Neural cell (in vitro differentiated cells): Measurements from ENCODE around the gene MFSD1. TPM values are rescaled to one million over a fixed set of nuclear protein-coding genes. Genes with fewer than 3 reads are reported as not detected.

Source experiments
- H2AFZ ChIP-seq: fragments of 200-600, 300-800 bp; sonication (generic), shearing (Covaris generic); 2 replicates; pipeline ENCODE4 v1.6.0; 2014; ENCODE audit warnings: low read depth, mild to moderate bottlenecking, antibody characterized with exemption, low read length, moderate library complexity
- H3F3A ChIP-seq: fragments of 200-600 bp; shearing (Covaris generic); 2 replicates; pipeline ENCODE4 v1.6.1; 2016; ENCODE audit warnings: mild to moderate bottlenecking, moderate library complexity, mixed read lengths, antibody characterized with exemption, low read length; ENCODE audit not compliant: insufficient read depth, poor library complexity, severe bottlenecking
- H3K27ac ChIP-seq: fragments of 200-600, 300-800 bp; sonication (generic), shearing (Covaris generic); 2 replicates; pipeline ENCODE4 v1.5.1; 2014; ENCODE audit warnings: mild to moderate bottlenecking, low read length, moderate library complexity
- H3K27me3 ChIP-seq: fragments of 300-800, 200-600 bp; sonication (generic), shearing (Covaris generic); 2 replicates; pipeline ENCODE4 v1.6.0; 2014; ENCODE audit warnings: mild to moderate bottlenecking, low read depth, low read length, moderate library complexity; ENCODE audit not compliant: insufficient read depth
- H3K36me3 ChIP-seq: fragments of 300-800, 200-600 bp; sonication (generic), shearing (Covaris generic); 2 replicates; pipeline ENCODE4 v1.5.1; 2014; ENCODE audit warnings: mild to moderate bottlenecking, antibody characterized with exemption, low read length, moderate library complexity; ENCODE audit not compliant: insufficient read depth
- H3K4me2 ChIP-seq: fragments of 300-800, 200-600 bp; sonication (generic), shearing (Covaris generic); 2 replicates; pipeline ENCODE4 v1.6.0; 2014; ENCODE audit warnings: mild to moderate bottlenecking, low read length
- H3K4me3 ChIP-seq: fragments of 300-800, 200-600 bp; sonication (generic), shearing (Covaris generic); 2 replicates; pipeline ENCODE4 v1.5.1; 2014; ENCODE audit warnings: mild to moderate bottlenecking, low read length, moderate library complexity
- H3K79me2 ChIP-seq: fragments of 200-600 bp; shearing (Covaris generic); replicated peaks from 2 replicates; pipeline ENCODE4 v1.6.0; 2014; ENCODE audit warnings: mild to moderate bottlenecking, low read length, moderate library complexity; ENCODE audit not compliant: insufficient read depth
- H3K9ac ChIP-seq: fragments of 300-800, 200-600 bp; sonication (generic), shearing (Covaris generic); 2 replicates; pipeline ENCODE4 v1.6.1; 2016; ENCODE audit warnings: mild to moderate bottlenecking, low read length, mixed read lengths
- H3K9me2 ChIP-seq: fragments of 200-600 bp; shearing (Covaris generic); 2 replicates; pipeline ENCODE4 v1.6.1; 2016; ENCODE audit warnings: mild to moderate bottlenecking, low read length, mixed read lengths; ENCODE audit not compliant: insufficient read depth
- H3K9me3 ChIP-seq: fragments of 200-600, 300-800 bp; sonication (generic), shearing (Covaris generic); 2 replicates; pipeline ENCODE4 v1.6.1; 2016; ENCODE audit warnings: mild to moderate bottlenecking, mixed run types, low read length, moderate library complexity, mixed read lengths
- H4K20me1 ChIP-seq: fragments of 200-600 bp; shearing (Covaris generic); 2 replicates; pipeline ENCODE4 v1.6.1; 2016; ENCODE audit warnings: mild to moderate bottlenecking, mixed run types; ENCODE audit not compliant: insufficient read depth
- MXI1 ChIP-seq: fragments of 450-650 bp; conservative IDR thresholded peaks from 2 replicates; pipeline ENCODE4 v1.6.1; 2014; ENCODE audit warnings: antibody characterized with exemption, mild to moderate bottlenecking; ENCODE audit not compliant: poor library complexity, severe bottlenecking
- REST ChIP-seq: IDR thresholded peaks from 2 replicates; pipeline ENCODE4 v1.6.1; 2012; ENCODE audit warnings: borderline replicate concordance
- polyA plus RNA-seq: library from polyadenylated mRNA; depleted of rRNA; stranded (reverse); fragments of >200 nt; gene quantifications from 2 replicates; pipeline ENCODE4 v1.2.3, GENCODE V29; 2014

MFSD1 gene
- polyA plus RNA-seq, 1 donor from 2014 or later: 107 TPM

- no peak overlapping the region for H3K4me2 ChIP-seq
- no peak overlapping the region for H3K9ac ChIP-seq
- no peak overlapping the region for H3K27ac ChIP-seq
- no peaks in the 10 kb centered on the region for H3K79me2 ChIP-seq
- TF ChIP-seq REST (no peak), MXI1 (no peak)
- no peak overlapping the region for H3K4me3 ChIP-seq
- no peaks in the 10 kb centered on the region for H3K9me3 ChIP-seq
- no peaks in the 10 kb centered on the region for H3K36me3 ChIP-seq
- H2AFZ ChIP-seq: no peak overlapping the region
- no peaks in the 10 kb centered on the region for H3K9me2 ChIP-seq
- no peaks in the 10 kb centered on the region for H3K27me3 ChIP-seq
- H4K20me1 ChIP-seq: no peaks in the 10 kb centered on the region
- no peaks in the 10 kb centered on the region for H3F3A ChIP-seq
Observed at GRCh38 chr3:158875700-158876099, 73.8 kb downstream of the MFSD1 start.

Other genes starting within 250 kb of the MFSD1 start
- gene MLF1, start 230.9 kb upstream of the MFSD1 start, polyA plus RNA-seq: 45.5 and 55.9 TPM in 2 replicates
- gene GFM1, start 157.5 kb upstream of the MFSD1 start, polyA plus RNA-seq: 46.8 and 67.1 TPM in 2 replicates
- 0.53 TPM in 1 of 2 replicates, not detected in the other for gene LXN, start 129.4 kb upstream of the MFSD1 start, polyA plus RNA-seq
- not detected in 2 replicates for gene RARRES1, start 69.6 kb upstream of the MFSD1 start, polyA plus RNA-seq